CD4-positive, alpha-beta T cell (primary cell): ENCODE measurements around the gene SEMA3D. TPM values are rescaled to one million over a fixed set of nuclear protein-coding genes. Genes with fewer than 3 reads are reported as not detected.

Experiments
- ATAC-seq: fragments of 200-7000 bp; cut with Tn5 transposase; one replicate; pipeline ENCODE4 v1.10.0; 2022; ENCODE audit warnings: mild to moderate bottlenecking; ENCODE audit not compliant: poor library complexity
- CTCF ChIA-PET: fragments of 350-600 bp; sonication (Branson Sonifier 250); formaldehyde crosslinking; loops from one replicate; lab custom pipeline; 2021; ENCODE audit warnings: antibody characterized with exemption, inconsistent platforms; lab: Charles Lee
- POLR2A ChIA-PET: fragments of 350-600 bp; sonication (Branson Sonifier 250); formaldehyde crosslinking; loops from one replicate; lab custom pipeline; 2021; ENCODE audit warnings: antibody characterized with exemption, inconsistent platforms; lab: Charles Lee
- DNase-seq, 14 experiments: peaks; one replicate each; pipeline ENCODE4 v3.0.0-alpha.2; 2013 to 2020; ENCODE audit warnings: mixed read lengths in 2 of 14
- H3K27ac ChIP-seq, 2 donors: one replicate each; pipeline versions ENCODE4 v1.5.1 to v1.7.0; 2013; ENCODE audit warnings: low read length in 2 of 2, low read depth in 1 of 2, mild to moderate bottlenecking in 1 of 2
- H3K27me3 ChIP-seq, 2 experiments: 1 replicate in 1 of 2; 2 replicates in 1 of 2; pipeline versions ENCODE4 v1.6.1 to v1.7.0; 2013; ENCODE audit warnings: low read length in 2 of 2, control low read depth in 1 of 2, mild to moderate bottlenecking in 1 of 2, moderate library complexity in 1 of 2; ENCODE audit not compliant: insufficient read depth in 2 of 2, control insufficient read depth in 1 of 2
- H3K36me3 ChIP-seq: one replicate; pipeline ENCODE4 v1.6.1; 2013; ENCODE audit warnings: low read length, control low read depth; ENCODE audit not compliant: insufficient read depth
- H3K4me1 ChIP-seq: one replicate; pipeline ENCODE4 v1.6.1; 2013; ENCODE audit warnings: low read length, control low read depth; ENCODE audit not compliant: insufficient read depth
- H3K4me3 ChIP-seq: one replicate; pipeline ENCODE4 v1.5.1; 2013; ENCODE audit warnings: mild to moderate bottlenecking, low read length, moderate library complexity
- H3K9me3 ChIP-seq, 2 experiments: 1 replicate in 1 of 2; 2 replicates in 1 of 2; pipeline versions ENCODE4 v1.6.1 to v1.7.0; 2013; ENCODE audit warnings: low read length in 2 of 2, mild to moderate bottlenecking in 2 of 2, control low read depth in 1 of 2, moderate library complexity in 1 of 2; ENCODE audit not compliant: control insufficient read depth in 1 of 2, insufficient read depth in 1 of 2
- H3K27ac Mint-ChIP-seq: one replicate; pipeline ENCODE4 v1.8.0; 2020; ENCODE audit warnings: mixed read lengths
- H3K27me3 Mint-ChIP-seq: one replicate; pipeline ENCODE4 v1.8.0; 2021; ENCODE audit warnings: mixed read lengths
- H3K36me3 Mint-ChIP-seq: one replicate; pipeline ENCODE4 v1.8.0; 2021; ENCODE audit warnings: low read depth, mixed read lengths
- H3K4me1 Mint-ChIP-seq: one replicate; pipeline ENCODE4 v1.8.0; 2021; ENCODE audit warnings: low read depth, mixed read lengths
- H3K4me3 Mint-ChIP-seq: one replicate; pipeline ENCODE4 v1.8.0; 2020; ENCODE audit warnings: mild to moderate bottlenecking, mixed read lengths
- H3K9me3 Mint-ChIP-seq: one replicate; pipeline ENCODE4 v1.8.0; 2020; ENCODE audit warnings: mixed read lengths
- CTCF ChIP-seq: fragments of 200-600 bp; IDR thresholded peaks from one replicate; pipeline ENCODE4 v1.8.0; 2022; ENCODE audit warnings: antibody characterized with exemption, mild to moderate bottlenecking
- intact Hi-C, 2 experiments: fragments of 100-400 bp; cut with DNase I in 1 of 2; cut with micrococcal nuclease in 1 of 2; formaldehyde crosslinking; loops; one replicate each; pipeline versions ENCODE4 v1.15.1 to v1.9.0; 2023 to 2025; cut with DNase I, micrococcal nuclease
- total RNA-seq, 174 experiments: library from RNA in 2 of 174; stranded (reverse) in 2 of 174; gene quantifications; one replicate each; pipeline ENCODE4 v1.2.3 and lab custom pipeline; 2021 to 2026

SEMA3D gene
- total RNA-seq, 2 experiments from 2014 or later = not detected

GRCh38 chr7:85055196-85055595 is 131.7 kb downstream of the SEMA3D start:
- CTCF ChIA-PET = no interaction called here
- Histone ChIP-seq H3K27me3 (no peaks in the 10 kb centered on the region), H3K4me1 (no peaks in the 10 kb centered on the region), H3K9me3 (no peaks in the 10 kb centered on the region), H3K36me3 (no peaks in the 10 kb centered on the region), H3K4me3 (no peak overlapping the region), H3K27ac (no peak overlapping the region)
- no peaks in the 10 kb centered on the region for H3K4me1 Mint-ChIP-seq
- TF ChIP-seq CTCF = no peak
- no peak overlapping the region for H3K4me3 Mint-ChIP-seq
- intact Hi-C loops = no loop called here
- no peaks in the 10 kb centered on the region for H3K36me3 Mint-ChIP-seq
- POLR2A ChIA-PET = no interaction called here
- H3K27me3 Mint-ChIP-seq = no peaks in the 10 kb centered on the region
- no peak for DNase-seq
- no peak for ATAC-seq
- H3K27ac Mint-ChIP-seq = no peak overlapping the region
- H3K9me3 Mint-ChIP-seq = no peaks in the 10 kb centered on the region

DNA sequence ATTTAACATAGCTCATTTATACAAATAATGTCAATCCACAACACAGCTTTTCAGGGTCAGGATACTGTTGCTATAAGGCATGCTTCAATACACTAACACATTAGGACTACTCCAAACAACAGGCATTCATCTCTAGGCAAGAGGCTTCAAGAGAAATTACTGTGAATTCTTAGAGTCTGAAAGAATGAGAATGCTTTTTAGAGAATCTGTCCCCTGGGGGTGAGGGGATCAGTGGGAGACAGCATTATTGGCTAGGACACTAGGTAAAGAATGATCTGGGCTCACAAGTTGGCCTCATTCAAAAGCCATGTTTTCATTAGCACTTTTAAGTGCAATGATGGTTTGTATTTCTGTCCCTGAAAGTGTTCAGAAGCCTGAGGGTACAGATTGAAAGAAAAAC is 132.6 kb downstream of the SEMA3D start:
- Mint-ChIP-seq H3K27me3 (no peaks in the 10 kb centered on the region), H3K4me3 (no peak overlapping the region), H3K27ac (no peak overlapping the region), H3K4me1 (no peaks in the 10 kb centered on the region), H3K9me3 (no peaks in the 10 kb centered on the region), H3K36me3 (no peaks in the 10 kb centered on the region)
- no peak overlapping the region for H3K4me3 ChIP-seq
- ChIA-PET CTCF (no interaction called here), POLR2A (no interaction called here)
- H3K9me3 ChIP-seq = no peaks in the 10 kb centered on the region
- no peaks in the 10 kb centered on the region for H3K4me1 ChIP-seq
- H3K36me3 ChIP-seq = no peaks in the 10 kb centered on the region
- H3K27ac ChIP-seq = no peak overlapping the region
- H3K27me3 ChIP-seq = no peaks in the 10 kb centered on the region
- no peak for TF ChIP-seq CTCF
- DNase-seq = no peak
- no peak for ATAC-seq
- intact Hi-C loops = no loop called here

DNA sequence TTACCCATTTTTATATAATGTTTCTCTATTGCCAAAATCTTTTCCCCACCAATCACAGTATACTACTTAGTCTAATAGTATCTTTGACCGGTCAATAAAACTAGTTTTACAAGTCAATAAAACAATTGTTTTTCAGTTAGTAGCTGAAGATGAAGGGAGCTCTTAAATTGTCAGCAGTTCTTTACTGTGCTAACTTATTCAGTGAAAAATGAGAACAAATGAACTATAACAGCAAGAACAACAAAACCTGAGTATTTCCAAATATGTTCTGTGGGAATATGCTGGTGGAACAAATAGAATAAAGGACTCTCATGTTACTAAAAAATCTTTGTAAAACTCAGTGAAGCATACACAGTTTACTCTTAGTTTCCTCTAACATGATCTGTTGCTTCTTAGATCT is 134.0 kb downstream of the SEMA3D start:
- H3K4me3 ChIP-seq = no peak overlapping the region
- no peak for TF ChIP-seq CTCF
- CTCF ChIA-PET = no interaction called here
- intact Hi-C loops = no loop called here
- no peak for DNase-seq
- H3K9me3 Mint-ChIP-seq = no peaks in the 10 kb centered on the region
- no peak overlapping the region for H3K4me3 Mint-ChIP-seq
- H3K27ac Mint-ChIP-seq = no peak overlapping the region
- no peaks in the 10 kb centered on the region for H3K4me1 Mint-ChIP-seq
- no peaks in the 10 kb centered on the region for H3K27me3 Mint-ChIP-seq
- POLR2A ChIA-PET = no interaction called here
- H3K9me3 ChIP-seq = no peaks in the 10 kb centered on the region
- no peak overlapping the region for H3K27ac ChIP-seq
- no peak for ATAC-seq
- no peaks in the 10 kb centered on the region for H3K36me3 Mint-ChIP-seq
- H3K4me1 ChIP-seq = no peaks in the 10 kb centered on the region
- no peaks in the 10 kb centered on the region for H3K36me3 ChIP-seq
- H3K27me3 ChIP-seq = no peaks in the 10 kb centered on the region
